Caco-2 (cell line): ENCODE measurements around the gene AP3D1. TPM values are rescaled to one million over a fixed set of nuclear protein-coding genes. Genes with fewer than 3 reads are reported as not detected.

ENCODE experiments used
- BruUV-seq: library from RNA; stranded (reverse); fragments of 400-500 nt; replicated peaks from 2 replicates; lab custom pipeline; 2021; lab: Mats Ljungman, UMichigan
- CTCF ChIA-PET: fragments of 300-600 bp; sonication (Branson Sonifier 250); formaldehyde crosslinking; loops from one replicate; lab custom pipeline; 2022; ENCODE audit warnings: antibody characterized with exemption; lab: Charles Lee
- POLR2A ChIA-PET: fragments of 300-600 bp; sonication (Branson Sonifier 250); formaldehyde crosslinking; loops from one replicate; lab custom pipeline; 2022; ENCODE audit warnings: antibody characterized with exemption; lab: Charles Lee
- DNase-seq, 2 experiments: peaks; one replicate each; pipeline versions ENCODE4 v3.0.0 to v3.0.0-alpha.2; 2020 to 2022
- H3K27me3 ChIP-seq: replicated peaks from 2 replicates; pipeline ENCODE4 v1.6.0; 2011; ENCODE audit warnings: low read length; ENCODE audit not compliant: control insufficient read depth, insufficient read depth
- H3K36me3 ChIP-seq: 2 replicates; pipeline ENCODE4 v1.5.1; 2011; ENCODE audit warnings: low read length; ENCODE audit not compliant: control insufficient read depth, insufficient read depth
- H3K4me1 ChIP-seq: fragments of 250-450 bp; sonication (Bioruptor Pico); 2 replicates; pipeline ENCODE4 v1.5.1; 2020; ENCODE audit warnings: mild to moderate bottlenecking
- H3K4me3 ChIP-seq: 2 replicates; pipeline ENCODE4 v1.5.1; 2011; ENCODE audit warnings: low read depth, mild to moderate bottlenecking, control low read depth, low read length
- H3K9me3 ChIP-seq: fragments of 250-450 bp; sonication (Bioruptor Pico); 2 replicates; pipeline ENCODE4 v1.5.1; 2020; ENCODE audit warnings: mild to moderate bottlenecking, moderate library complexity
- H3K27ac Mint-ChIP-seq: one replicate; pipeline ENCODE4 v1.8.0; 2022; ENCODE audit warnings: mixed read lengths; ENCODE audit not compliant: unreplicated experiment
- H3K27me3 Mint-ChIP-seq: one replicate; pipeline ENCODE4 v1.8.0; 2022; ENCODE audit warnings: mixed read lengths; ENCODE audit not compliant: insufficient read depth, unreplicated experiment
- H3K36me3 Mint-ChIP-seq: one replicate; pipeline ENCODE4 v1.8.0; 2022; ENCODE audit warnings: mild to moderate bottlenecking, mixed read lengths; ENCODE audit not compliant: insufficient read depth, unreplicated experiment
- H3K4me1 Mint-ChIP-seq: one replicate; pipeline ENCODE4 v1.8.0; 2022; ENCODE audit warnings: low read depth, mixed read lengths; ENCODE audit not compliant: unreplicated experiment
- H3K4me3 Mint-ChIP-seq: one replicate; pipeline ENCODE4 v1.8.0; 2022; ENCODE audit warnings: mild to moderate bottlenecking, moderate library complexity, mixed read lengths; ENCODE audit not compliant: unreplicated experiment
- H3K9me3 Mint-ChIP-seq: one replicate; pipeline ENCODE4 v1.8.0; 2022; ENCODE audit warnings: mixed read lengths; ENCODE audit not compliant: unreplicated experiment
- intact Hi-C: fragments of 100-400 bp; cut with micrococcal nuclease; formaldehyde crosslinking; loops from one replicate; pipeline ENCODE4 v1.10.0; 2022; ENCODE audit not compliant: unreplicated experiment
- total RNA-seq: library from RNA; stranded (reverse); gene quantifications from 2 replicates; pipeline ENCODE4 v1.2.3, GENCODE V29; 2022
- TF ChIP-seq, protein P1 (sequence below), 2 experiments: fragments of 200-600 bp in 1 of 2; IDR thresholded peaks; 1 replicate in 1 of 2; 2 replicates in 1 of 2; pipeline versions ENCODE4 v1.5.1 to v1.8.0; 2011 to 2022; ENCODE audit warnings: antibody characterized with exemption in 1 of 2, control low read depth in 1 of 2, inconsistent platforms in 1 of 2, low read depth in 1 of 2, low read length in 1 of 2, mild to moderate bottlenecking in 1 of 2, moderate library complexity in 1 of 2; ENCODE audit not compliant: insufficient read depth in 1 of 2, severe bottlenecking in 1 of 2, unreplicated experiment in 1 of 2

Gene AP3D1
- total RNA-seq, 1 experiment from 2014 or later, result 151 TPM

DNA sequence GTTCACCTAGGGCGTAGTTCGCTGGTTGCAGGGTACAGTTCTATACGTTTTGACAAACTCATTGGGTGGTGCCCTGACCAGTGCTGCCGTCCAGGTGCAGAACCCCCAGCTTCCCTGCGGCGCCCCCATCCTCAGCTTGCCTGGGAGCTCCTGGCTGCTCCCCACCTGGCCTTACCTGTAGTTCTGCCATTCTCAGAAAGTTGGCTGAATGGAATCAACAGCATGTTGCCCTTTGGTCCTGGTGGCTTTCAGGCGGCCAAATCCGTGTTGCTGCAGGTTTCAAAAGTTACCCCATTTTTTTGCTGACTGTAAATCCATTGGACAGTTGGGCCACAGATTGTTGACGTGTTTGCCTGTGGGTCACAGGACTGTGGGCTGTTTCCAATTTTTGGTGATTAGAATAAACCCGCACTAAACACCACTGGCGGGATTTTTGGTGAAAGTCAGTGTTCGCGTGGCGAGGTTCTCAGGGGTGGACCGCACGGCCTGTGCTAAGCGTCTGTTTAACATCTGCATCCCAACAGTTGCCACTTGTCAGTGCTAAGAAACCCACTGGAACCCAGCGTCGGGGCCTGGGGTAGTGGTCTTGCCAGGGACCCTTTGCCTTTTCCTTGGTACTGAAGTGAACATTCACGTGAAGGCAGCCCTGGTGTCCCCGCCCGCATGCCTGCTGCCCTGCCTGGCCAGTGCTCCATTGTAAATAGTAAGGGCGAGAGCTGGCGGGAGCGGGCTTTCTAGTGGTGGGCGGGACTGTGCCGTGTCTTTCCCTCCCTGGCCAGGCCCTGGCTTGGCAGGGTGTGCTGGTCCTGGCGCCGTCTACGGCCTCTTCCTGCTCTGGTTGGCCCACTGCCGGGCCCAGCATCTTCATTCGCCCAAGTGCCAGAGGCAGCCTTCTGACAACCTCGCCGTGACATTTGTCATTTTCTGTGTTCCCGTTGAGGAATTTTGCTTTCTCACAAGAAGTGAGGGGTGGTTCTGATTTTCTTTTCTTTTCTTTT is 15.7 kb upstream of the AP3D1 start:
- no peaks in the 10 kb centered on the region for H3K27me3 Mint-ChIP-seq
- no peaks in the 10 kb centered on the region for H3K9me3 Mint-ChIP-seq
- TF ChIP-seq, protein P1, sequence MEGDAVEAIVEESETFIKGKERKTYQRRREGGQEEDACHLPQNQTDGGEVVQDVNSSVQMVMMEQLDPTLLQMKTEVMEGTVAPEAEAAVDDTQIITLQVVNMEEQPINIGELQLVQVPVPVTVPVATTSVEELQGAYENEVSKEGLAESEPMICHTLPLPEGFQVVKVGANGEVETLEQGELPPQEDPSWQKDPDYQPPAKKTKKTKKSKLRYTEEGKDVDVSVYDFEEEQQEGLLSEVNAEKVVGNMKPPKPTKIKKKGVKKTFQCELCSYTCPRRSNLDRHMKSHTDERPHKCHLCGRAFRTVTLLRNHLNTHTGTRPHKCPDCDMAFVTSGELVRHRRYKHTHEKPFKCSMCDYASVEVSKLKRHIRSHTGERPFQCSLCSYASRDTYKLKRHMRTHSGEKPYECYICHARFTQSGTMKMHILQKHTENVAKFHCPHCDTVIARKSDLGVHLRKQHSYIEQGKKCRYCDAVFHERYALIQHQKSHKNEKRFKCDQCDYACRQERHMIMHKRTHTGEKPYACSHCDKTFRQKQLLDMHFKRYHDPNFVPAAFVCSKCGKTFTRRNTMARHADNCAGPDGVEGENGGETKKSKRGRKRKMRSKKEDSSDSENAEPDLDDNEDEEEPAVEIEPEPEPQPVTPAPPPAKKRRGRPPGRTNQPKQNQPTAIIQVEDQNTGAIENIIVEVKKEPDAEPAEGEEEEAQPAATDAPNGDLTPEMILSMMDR (IDR thresholded peaks at IDR 0.05; ENCODE audit: insufficient read depth in 1 of 2, low read depth in 1 of 2, low read length in 1 of 2, severe bottlenecking in 1 of 2, unreplicated experiment in 1 of 2), result no peak
- no peak overlapping the region for H3K4me3 ChIP-seq
- POLR2A ChIA-PET, result no interaction called here
- no peak for DNase-seq
- H3K36me3 ChIP-seq, result no peaks in the 10 kb centered on the region
- intact Hi-C loops, result loop anchor here (10.0 kb wide), 1 partner anchor 48 kb away; no protein-coding TSS in a partner anchor
- peak overlapping the region; percentile 55 for H3K27ac Mint-ChIP-seq
- no peaks in the 10 kb centered on the region for H3K27me3 ChIP-seq
- peaks cover 43% of the 10 kb centered on the region for H3K36me3 Mint-ChIP-seq
- H3K4me1 ChIP-seq, result peaks cover 66% of the 10 kb centered on the region
- H3K9me3 ChIP-seq, result no peaks in the 10 kb centered on the region
- CTCF ChIA-PET, result no interaction called here
- BruUV-seq, result no TSS peak
- H3K4me3 Mint-ChIP-seq, result peak overlapping the region; percentile 37
- peaks cover 9% of the 10 kb centered on the region for H3K4me1 Mint-ChIP-seq

- Mint-ChIP-seq H3K4me1 (peaks cover 9% of the 10 kb centered on the region), H3K4me3 (peak overlapping the region; percentile 86), H3K27me3 (no peaks in the 10 kb centered on the region), H3K36me3 (peaks cover 35% of the 10 kb centered on the region), H3K27ac (peak overlapping the region; percentile 61), H3K9me3 (no peaks in the 10 kb centered on the region)
- Histone ChIP-seq H3K4me1 (peaks cover 59% of the 10 kb centered on the region), H3K9me3 (no peaks in the 10 kb centered on the region), H3K4me3 (peak overlapping the region; percentile 97), H3K36me3 (no peaks in the 10 kb centered on the region), H3K27me3 (no peaks in the 10 kb centered on the region)
- intact Hi-C loops, result loop anchor here (10.0 kb wide), 1 partner anchor 50 kb away; no protein-coding TSS in a partner anchor
- DNase-seq, result no peak
- no TSS peak for BruUV-seq
- TF ChIP-seq, protein P1 (IDR thresholded peaks at IDR 0.05; ENCODE audit: insufficient read depth in 1 of 2, low read depth in 1 of 2, low read length in 1 of 2, severe bottlenecking in 1 of 2, unreplicated experiment in 1 of 2), result no peak
- POLR2A ChIA-PET, result interaction anchor here (0.6 kb wide), 3 partner anchors 174 to 340 kb away, joined by 3 to 8 read pairs (median 6); no protein-coding TSS in a partner anchor
- CTCF ChIA-PET, result interaction anchor here (0.6 kb wide), 2 partner anchors 76 to 77 kb away, joined by 3 to 5 read pairs; no protein-coding TSS in a partner anchor
Measured at GRCh38 chr19:2164020-2164998, 12.9 kb upstream of the AP3D1 start.
